ENCODE data around the gene HRK. TPM values are rescaled to one million over a fixed set of nuclear protein-coding genes. Genes with fewer than 3 reads are reported as not detected.

The HRK gene
- total and polyA plus RNA-seq, 10 of the 15 experiments (the other 5 are each of a cell fraction or from before 2014, with no cell fraction given) = not detected

GRCh38 chr12:116859079-116859478, 22.2 kb downstream of the HRK start (continued):
- TF ChIP-seq E4F1 (IDR thresholded peaks at IDR 0.05; ENCODE audit: borderline replicate concordance, partially characterized antibody) (no peak), CREM (IDR thresholded peaks at IDR 0.05; ENCODE audit: low read depth) (no peak), SUZ12 (IDR thresholded peaks at IDR 0.05; ENCODE audit: unreplicated experiment) (no peak), LARP7 (IDR thresholded peaks at IDR 0.05) (no peak), FOXK2 (IDR thresholded peaks at IDR 0.05) (no peak), EP300 (IDR thresholded peaks at IDR 0.05; ENCODE audit: borderline replicate concordance in 1 of 2, control insufficient read depth in 1 of 2, low read depth in 2 of 2, low read length in 2 of 2) (no peak)

DNA sequence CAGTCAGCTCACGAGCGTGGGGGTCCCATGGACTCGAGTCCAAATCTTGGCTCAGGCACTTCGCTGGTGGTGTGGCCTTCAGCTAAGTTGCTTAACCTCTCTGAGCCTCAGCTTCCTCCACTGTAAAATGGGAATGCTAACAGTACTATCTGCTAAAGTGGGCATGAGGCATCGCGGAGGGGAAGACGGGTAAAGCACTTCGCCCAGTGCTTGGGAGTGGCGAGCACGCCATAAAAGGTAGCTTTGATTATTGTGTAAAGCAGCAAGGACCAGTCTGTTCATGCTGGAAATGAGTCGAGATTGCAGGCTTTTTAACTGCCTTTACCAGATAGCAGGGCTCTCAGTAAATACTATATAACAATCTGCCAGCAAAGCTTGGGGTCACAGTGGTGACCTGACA, 24.5 kb downstream of the HRK start:
- Histone ChIP-seq H3K36me3 (ENCODE audit: control insufficient read depth in 2 of 2, insufficient read depth in 2 of 2, low read length in 1 of 2) (no peaks in the 10 kb centered on the region), H3K4me2 (ENCODE audit: control insufficient read depth, insufficient read depth) (no peak overlapping the region), H3K27me3 (replicated peaks in 1 of 2; ENCODE audit: control insufficient read depth in 2 of 2, insufficient read depth in 2 of 2, low read length in 1 of 2) (no peaks in the 10 kb centered on the region), H3K27ac (ENCODE audit: control insufficient read depth, insufficient read depth) (no peak overlapping the region), H3K79me2 (ENCODE audit: control insufficient read depth, insufficient read depth, low read length) (no peaks in the 10 kb centered on the region), H2AFZ (ENCODE audit: control insufficient read depth, low read depth, low read length) (no peak overlapping the region), H4K20me1 (ENCODE audit: control insufficient read depth, insufficient read depth) (no peaks in the 10 kb centered on the region), H3K4me1 (ENCODE audit: control insufficient read depth, insufficient read depth, low read length) (peaks cover 19% of the 10 kb centered on the region), H3K4me3 (no peak overlapping the region), H3K9ac (ENCODE audit: control insufficient read depth, insufficient read depth, low read length) (no peak overlapping the region), H3K9me3 (replicated peaks; ENCODE audit: control insufficient read depth, insufficient read depth, low read length) (no peaks in the 10 kb centered on the region)
- DNase-seq (ENCODE audit: low read depth, low spot score) = no peak
- ChIA-PET CTCF (no interaction called here), SMC1A (ENCODE audit: uncharacterized antibody, unreplicated experiment) (no interaction called here), POLR2A (no interaction called here), RAD21 (ENCODE audit: unreplicated experiment) (no interaction called here)
- WGBS (ENCODE audit: insufficient coverage, insufficient replicate concordance, low lambda C conversion rate, missing lambda C conversion rate) = 75% methylated on average over 11 of the region's 11 CpGs
- ATAC-seq = no peak
- FAIRE-seq = no peak
- BruUV-seq (replicated peaks) = no TSS peak
- intact Hi-C loops (cut with micrococcal nuclease; ENCODE audit: unreplicated experiment) = no loop called here
- in situ Hi-C loops (cut with MboI) = no loop called here
- no peak for TF ChIP-seq GATAD2B (conservative IDR thresholded peaks at IDR 0.05; ENCODE audit: low read depth)
- TF ChIP-seq, protein P1, sequence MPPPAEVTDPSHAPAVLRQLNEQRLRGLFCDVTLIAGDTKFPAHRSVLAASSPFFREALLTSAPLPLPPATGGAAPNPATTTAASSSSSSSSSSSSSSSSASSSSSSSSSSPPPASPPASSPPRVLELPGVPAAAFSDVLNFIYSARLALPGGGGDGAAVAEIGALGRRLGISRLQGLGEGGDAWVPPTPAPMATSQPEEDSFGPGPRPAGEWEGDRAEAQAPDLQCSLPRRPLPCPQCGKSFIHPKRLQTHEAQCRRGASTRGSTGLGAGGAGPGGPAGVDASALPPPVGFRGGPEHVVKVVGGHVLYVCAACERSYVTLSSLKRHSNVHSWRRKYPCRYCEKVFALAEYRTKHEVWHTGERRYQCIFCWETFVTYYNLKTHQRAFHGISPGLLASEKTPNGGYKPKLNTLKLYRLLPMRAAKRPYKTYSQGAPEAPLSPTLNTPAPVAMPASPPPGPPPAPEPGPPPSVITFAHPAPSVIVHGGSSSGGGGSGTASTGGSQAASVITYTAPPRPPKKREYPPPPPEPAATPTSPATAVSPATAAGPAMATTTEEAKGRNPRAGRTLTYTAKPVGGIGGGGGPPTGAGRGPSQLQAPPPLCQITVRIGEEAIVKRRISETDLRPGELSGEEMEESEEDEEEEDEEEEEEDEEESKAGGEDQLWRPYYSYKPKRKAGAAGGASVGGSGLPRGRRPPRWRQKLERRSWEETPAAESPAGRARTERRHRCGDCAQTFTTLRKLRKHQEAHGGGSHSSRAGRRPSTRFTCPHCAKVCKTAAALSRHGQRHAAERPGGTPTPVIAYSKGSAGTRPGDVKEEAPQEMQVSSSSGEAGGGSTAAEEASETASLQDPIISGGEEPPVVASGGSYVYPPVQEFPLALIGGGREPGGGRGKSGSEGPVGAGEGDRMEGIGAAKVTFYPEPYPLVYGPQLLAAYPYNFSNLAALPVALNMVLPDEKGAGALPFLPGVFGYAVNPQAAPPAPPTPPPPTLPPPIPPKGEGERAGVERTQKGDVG (CRISPR knock-in tag; IDR thresholded peaks at IDR 0.05) = no peak
- no peak for TF ChIP-seq ATF2 (IDR thresholded peaks at IDR 0.05; ENCODE audit: low read length)
- no peak for TF ChIP-seq ZNF384 (IDR thresholded peaks at IDR 0.05; ENCODE audit: borderline replicate concordance, low read depth, low read length)
- TF ChIP-seq SRF (IDR thresholded peaks at IDR 0.05; ENCODE audit: low read depth in 2 of 2, low read length in 2 of 2) = no peak
- TF ChIP-seq MXI1 (IDR thresholded peaks at IDR 0.05; ENCODE audit: low read depth, low read length) = no peak

Data from GM12878 (cell line).